Smooth muscle cell (in vitro differentiated cells): ENCODE measurements around the gene KIF25. TPM values are rescaled to one million over a fixed set of nuclear protein-coding genes. Genes with fewer than 3 reads are reported as not detected.

Experiments used
- DNase-seq: peaks from one replicate; lab custom pipeline; 2025; ENCODE audit not compliant: unreplicated experiment; lab: John Stamatoyannopoulos, UW
- H2AFZ ChIP-seq: fragments of 200-600 bp; sonication (generic); 2 replicates; pipeline ENCODE4 v1.6.0; 2016; ENCODE audit warnings: antibody characterized with exemption, low read depth, mild to moderate bottlenecking
- H3F3A ChIP-seq: fragments of 200-600 bp; sonication (generic); 2 replicates; pipeline ENCODE4 v1.6.0; 2017; ENCODE audit warnings: antibody characterized with exemption, low read depth
- H3K27ac ChIP-seq: fragments of 200-600 bp; sonication (generic); 2 replicates; pipeline ENCODE4 v1.5.1; 2016; ENCODE audit warnings: low read depth, mild to moderate bottlenecking
- H3K27me3 ChIP-seq: fragments of 200-600 bp; sonication (generic); 2 replicates; pipeline ENCODE4 v1.6.1; 2016; ENCODE audit warnings: low read depth, mild to moderate bottlenecking
- H3K36me3 ChIP-seq: fragments of 200-600 bp; sonication (generic); 2 replicates; pipeline ENCODE4 v1.5.1; 2016; ENCODE audit warnings: low read depth
- H3K4me1 ChIP-seq: fragments of 200-600 bp; sonication (generic); 2 replicates; pipeline ENCODE4 v1.5.1; 2016; ENCODE audit warnings: low read depth
- H3K4me2 ChIP-seq: fragments of 200-600 bp; sonication (generic); 2 replicates; pipeline ENCODE4 v1.6.0; 2016; ENCODE audit warnings: mild to moderate bottlenecking
- H3K4me3 ChIP-seq: fragments of 200-600 bp; sonication (generic); 2 replicates; pipeline ENCODE4 v1.5.1; 2016; ENCODE audit warnings: mild to moderate bottlenecking
- H3K79me2 ChIP-seq: fragments of 200-600 bp; sonication (generic); 2 replicates; pipeline ENCODE4 v1.6.0; 2016; ENCODE audit warnings: low read depth, mild to moderate bottlenecking
- H3K9ac ChIP-seq: fragments of 200-600 bp; sonication (generic); 2 replicates; pipeline ENCODE4 v1.6.0; 2016; ENCODE audit warnings: low read depth
- H3K9me3 ChIP-seq: fragments of 200-600 bp; sonication (generic); replicated peaks from 2 replicates; pipeline ENCODE4 v1.5.1; 2016; ENCODE audit warnings: low read depth
- H4K20me1 ChIP-seq: fragments of 200-600 bp; sonication (generic); 2 replicates; pipeline ENCODE4 v1.6.0; 2016; ENCODE audit warnings: low read depth
- CTCF ChIP-seq: fragments of 200-600 bp; sonication (generic); IDR thresholded peaks from 2 replicates; pipeline ENCODE4 v1.5.1; 2017; ENCODE audit warnings: borderline replicate concordance, mild to moderate bottlenecking, antibody characterized with exemption; ENCODE audit not compliant: insufficient read depth, poor library complexity, severe bottlenecking
- WGBS: methylation state at CpG from one replicate; pipeline ENCODE4 v1.1.7; 2016; ENCODE audit warnings: low lambda C conversion rate; 5-methylcytosine and 5-hydroxymethylcytosine counted together
- polyA plus RNA-seq: library from polyadenylated mRNA; unstranded; fragments of >200 nt; fragmentation: Nextera tagmentation; extraction: Ambion mirVana; gene quantifications from 2 replicates; pipeline ENCODE4 v1.2.1, GENCODE V29; 2016
- total RNA-seq: library from RNA; depleted of rRNA; stranded (reverse); fragments of >200 nt; gene quantifications from 2 replicates; pipeline ENCODE4 v1.2.3, GENCODE V29; 2014

KIF25 gene
- total and polyA plus RNA-seq, 2 experiments from 2014 or later, result 0.22 to 1.5 TPM

- H3K9ac ChIP-seq, result no peak overlapping the region
- no peaks in the 10 kb centered on the region for H3F3A ChIP-seq
- WGBS, result 90% methylated on average over 14 of the region's 14 CpGs
- no peaks in the 10 kb centered on the region for H3K4me1 ChIP-seq
- H3K4me3 ChIP-seq, result no peak overlapping the region
- TF ChIP-seq CTCF, result no peak
- no peaks in the 10 kb centered on the region for H4K20me1 ChIP-seq
- H3K4me2 ChIP-seq, result no peak overlapping the region
- no peaks in the 10 kb centered on the region for H3K36me3 ChIP-seq
- H3K27me3 ChIP-seq, result no peaks in the 10 kb centered on the region
- no peak overlapping the region for H3K27ac ChIP-seq
- H2AFZ ChIP-seq, result no peak overlapping the region
- DNase-seq, result no peak
- H3K9me3 ChIP-seq, result peaks cover 8% of the 10 kb centered on the region
- H3K79me2 ChIP-seq, result no peaks in the 10 kb centered on the region
Measured at GRCh38 chr6:168015482-168016175, 18.2 kb downstream of the KIF25 start.

GRCh38 chr6:168016176-168016620, 18.7 kb downstream of the KIF25 start:
- Histone ChIP-seq H3K4me3 (no peak overlapping the region), H2AFZ (no peak overlapping the region), H3F3A (no peaks in the 10 kb centered on the region), H3K36me3 (no peaks in the 10 kb centered on the region), H3K9me3 (peaks cover 3% of the 10 kb centered on the region), H3K79me2 (no peaks in the 10 kb centered on the region), H3K27ac (no peak overlapping the region), H3K4me1 (no peaks in the 10 kb centered on the region), H3K4me2 (no peak overlapping the region), H3K27me3 (no peaks in the 10 kb centered on the region), H3K9ac (no peak overlapping the region), H4K20me1 (no peaks in the 10 kb centered on the region)
- DNase-seq, result no peak
- TF ChIP-seq CTCF, result no peak
- WGBS, result 95% methylated on average over 18 of the region's 18 CpGs

- H3K4me2 ChIP-seq, result no peak overlapping the region
- H4K20me1 ChIP-seq, result no peaks in the 10 kb centered on the region
- no peak overlapping the region for H2AFZ ChIP-seq
- no peaks in the 10 kb centered on the region for H3F3A ChIP-seq
- H3K9me3 ChIP-seq, result peaks cover 3% of the 10 kb centered on the region
- H3K27ac ChIP-seq, result no peak overlapping the region
- H3K4me3 ChIP-seq, result no peak overlapping the region
- no peak for DNase-seq
- H3K4me1 ChIP-seq, result no peaks in the 10 kb centered on the region
- H3K79me2 ChIP-seq, result no peaks in the 10 kb centered on the region
- 81% methylated on average over 18 of the region's 18 CpGs for WGBS
- no peaks in the 10 kb centered on the region for H3K36me3 ChIP-seq
- no peak for TF ChIP-seq CTCF
- H3K9ac ChIP-seq, result no peak overlapping the region
- no peaks in the 10 kb centered on the region for H3K27me3 ChIP-seq
Measured at GRCh38 chr6:168016721-168017525, 19.5 kb downstream of the KIF25 start.
